Tibial nerve (tissue), 4 donors: Measurements from ENCODE around the gene WDR27. TPM values are rescaled to one million over a fixed set of nuclear protein-coding genes. Genes with fewer than 3 reads are reported as not detected.

ENCODE experiments used
- DNase-seq, 2 donors: peaks; one replicate each; pipeline ENCODE4 v3.0.0-alpha.2; 2019; ENCODE audit warnings: low spot score in 2 of 2
- H3K27ac ChIP-seq, 4 donors: fragments of 200-600 bp; sonication (generic) in 3 of 4; one replicate each; pipeline ENCODE4 v1.5.1; 2017 to 2019; ENCODE audit warnings: mild to moderate bottlenecking in 1 of 4
- H3K27me3 ChIP-seq, 2 donors: fragments of 200-600 bp; sonication (generic) in 1 of 2; one replicate each; pipeline versions ENCODE4 v1.5.1 to v1.6.0; 2017 to 2019
- H3K36me3 ChIP-seq, 3 donors: fragments of 200-600 bp; sonication (generic); one replicate each; pipeline ENCODE4 v1.5.1; 2018 to 2019
- H3K4me1 ChIP-seq, 4 donors: fragments of 200-600 bp; sonication (generic) in 3 of 4; one replicate each; pipeline ENCODE4 v1.5.1; 2017 to 2019
- H3K4me3 ChIP-seq, 4 donors: fragments of 200-600 bp; sonication (generic) in 3 of 4; one replicate each; pipeline ENCODE4 v1.5.1; 2017 to 2019; ENCODE audit warnings: mild to moderate bottlenecking in 1 of 4, moderate library complexity in 1 of 4
- H3K9me3 ChIP-seq, 4 donors: fragments of 200-600 bp; sonication (generic) in 3 of 4; one replicate each; pipeline ENCODE4 v1.5.1; 2017 to 2019
- CTCF ChIP-seq, 5 experiments: fragments of 200-600 bp in 3 of 5; fragments of 450-650 bp in 2 of 5; sonication (generic) in 3 of 5; IDR thresholded peaks; one replicate each; pipeline ENCODE4 v1.5.1; 2016 to 2019; ENCODE audit warnings: antibody characterized with exemption in 5 of 5, mild to moderate bottlenecking in 3 of 5, moderate library complexity in 2 of 5
- EP300 ChIP-seq, 2 donors: sonication (generic); formaldehyde crosslinking; IDR thresholded peaks; one replicate each; pipeline ENCODE4 v1.6.1; 2017; ENCODE audit warnings: antibody characterized with exemption in 2 of 2, mild to moderate bottlenecking in 1 of 2
- POLR2A ChIP-seq, 2 donors: fragments of 450-650 bp; IDR thresholded peaks; one replicate each; pipeline ENCODE4 v1.6.1; 2017; ENCODE audit warnings: antibody characterized with exemption in 2 of 2, mild to moderate bottlenecking in 2 of 2, moderate library complexity in 2 of 2
- WGBS, 2 donors: methylation state at CpG; one replicate each; pipeline ENCODE4 v1.1.5; 2018; 5-methylcytosine and 5-hydroxymethylcytosine counted together
- total RNA-seq, 4 donors: library from RNA; depleted of rRNA; stranded (reverse); fragments of >200 nt; gene quantifications; one replicate each; pipeline ENCODE4 v1.1.0, GENCODE V29; 2016

Gene WDR27
- total RNA-seq, 4 donors from 2014 or later, result 33.9 to 57.5 (median 52.5) TPM

GRCh38 chr6:169738976-169739529 lies 37.2 kb upstream of the WDR27 start:
- H3K27ac ChIP-seq, result no peak overlapping the region
- no peak for TF ChIP-seq POLR2A (IDR thresholded peaks at IDR 0.05)
- no peak for TF ChIP-seq EP300 (IDR thresholded peaks at IDR 0.05)
- no peak for TF ChIP-seq CTCF (IDR thresholded peaks at IDR 0.05)

GRCh38 chr6:169738204-169738975 lies 36.6 kb upstream of the WDR27 start:
- H3K27me3 ChIP-seq, result no peaks in the 10 kb centered on the region
- TF ChIP-seq POLR2A (IDR thresholded peaks at IDR 0.05) (no peak), CTCF (IDR thresholded peaks at IDR 0.05) (no peak), EP300 (IDR thresholded peaks at IDR 0.05) (no peak)
- H3K4me3 ChIP-seq, result no peak overlapping the region
- H3K4me1 ChIP-seq, result peaks cover 0 to 5% (median 0%) of the 10 kb centered on the region in 4 donors
- no peak overlapping the region for H3K27ac ChIP-seq
- no peaks in the 10 kb centered on the region for H3K9me3 ChIP-seq
- DNase-seq, result no peak
- 63 to 72% methylated on average over 9 of the region's 9 CpGs for WGBS, 2 donors
- H3K36me3 ChIP-seq, result no peaks in the 10 kb centered on the region

More at GRCh38 chr6:169738976-169739529, 37.2 kb upstream of the WDR27 start:
- 82 to 88% methylated on average over 2 of the region's 2 CpGs for WGBS, 2 donors
- Histone ChIP-seq H3K27me3 (no peaks in the 10 kb centered on the region), H3K9me3 (no peaks in the 10 kb centered on the region), H3K4me3 (no peak overlapping the region), H3K4me1 (peaks cover 0 to 5% (median 0%) of the 10 kb centered on the region in 4 donors), H3K36me3 (no peaks in the 10 kb centered on the region)
- no peak for DNase-seq

- Histone ChIP-seq H3K27me3 (no peaks in the 10 kb centered on the region), H3K27ac (no peak overlapping the region), H3K9me3 (no peaks in the 10 kb centered on the region), H3K4me1 (peaks cover 0 to 16% (median 2%) of the 10 kb centered on the region in 4 donors), H3K4me3 (no peak overlapping the region), H3K36me3 (no peaks in the 10 kb centered on the region)
- TF ChIP-seq POLR2A (IDR thresholded peaks at IDR 0.05) (no peak), CTCF (IDR thresholded peaks at IDR 0.05) (no peak), EP300 (IDR thresholded peaks at IDR 0.05) (no peak)
- no peak for DNase-seq
Observed at GRCh38 chr6:169729961-169730360, 28.1 kb upstream of the WDR27 start.

GRCh38 chr6:169726963-169727362 lies 25.1 kb upstream of the WDR27 start:
- Histone ChIP-seq H3K9me3 (no peaks in the 10 kb centered on the region), H3K36me3 (no peaks in the 10 kb centered on the region), H3K27ac (peak overlapping the region in 1 of 4 donors; percentile 98), H3K4me3 (no peak overlapping the region), H3K4me1 (peaks cover 4 to 28% (median 6%) of the 10 kb centered on the region in 4 donors), H3K27me3 (no peaks in the 10 kb centered on the region)
- DNase-seq, result no peak
- no peak for TF ChIP-seq CTCF (IDR thresholded peaks at IDR 0.05)
- TF ChIP-seq EP300 (IDR thresholded peaks at IDR 0.05), result no peak
- no peak for TF ChIP-seq POLR2A (IDR thresholded peaks at IDR 0.05)

GRCh38 chr6:169726049-169726400 lies 24.2 kb upstream of the WDR27 start:
- Histone ChIP-seq H3K9me3 (no peaks in the 10 kb centered on the region), H3K4me1 (peaks cover 4 to 37% (median 13%) of the 10 kb centered on the region in 4 donors), H3K4me3 (no peak overlapping the region), H3K27me3 (no peaks in the 10 kb centered on the region), H3K36me3 (no peaks in the 10 kb centered on the region), H3K27ac (peak overlapping the region in 2 of 4 donors; percentile 97 to 98)
- 91 to 94% methylated on average over 1 of the region's 1 CpG for WGBS, 2 donors
- no peak for DNase-seq
- TF ChIP-seq EP300 (IDR thresholded peaks at IDR 0.05) (no peak), POLR2A (IDR thresholded peaks at IDR 0.05) (no peak), CTCF (IDR thresholded peaks at IDR 0.05) (no peak)
